Measurements from ENCODE around the gene LINC00237. TPM values are rescaled to one million over a fixed set of nuclear protein-coding genes. Genes with fewer than 3 reads are reported as not detected.

The LINC00237 gene
- total and polyA plus RNA-seq, 2 experiments from 2014 or later, result 0.31 to 2.0 TPM

DNA sequence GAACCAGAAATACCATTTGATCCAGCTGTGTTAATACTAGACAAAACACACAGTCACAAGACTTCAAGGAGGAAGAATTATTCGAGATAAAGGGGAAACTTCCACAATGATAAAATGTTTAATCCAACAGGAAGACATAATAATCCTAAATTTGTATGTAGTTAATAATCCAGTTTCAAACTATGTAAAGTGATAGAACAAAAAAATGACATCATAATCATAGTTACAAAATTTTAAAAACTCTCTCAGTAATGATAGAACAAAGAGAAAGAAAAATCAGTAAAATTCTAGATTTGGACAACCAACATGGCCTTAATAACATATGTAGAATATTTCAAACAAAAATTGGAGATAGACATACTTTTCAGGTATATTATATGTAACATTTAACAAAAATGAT is 38.9 kb downstream of the LINC00237 start:
- H3F3A ChIP-seq (replicated peaks; ENCODE audit: low read depth), result no peaks in the 10 kb centered on the region
- no peak overlapping the region for H3K4me2 ChIP-seq
- H3K4me3 ChIP-seq, result no peak overlapping the region
- Mint-ChIP-seq H3K4me3 (no peak overlapping the region), H3K9me3 (no peaks in the 10 kb centered on the region), H3K36me3 (ENCODE audit: low read depth) (no peaks in the 10 kb centered on the region), H3K4me1 (no peaks in the 10 kb centered on the region), H3K27ac (no peak overlapping the region), H3K27me3 (ENCODE audit: insufficient read depth, low read depth, poor library complexity) (no peaks in the 10 kb centered on the region)
- DNase-seq (ENCODE audit: low spot score) (no peak), ATAC-seq (no peak)
- H3K27me3 ChIP-seq (ENCODE audit: insufficient read depth), result no peaks in the 10 kb centered on the region
- no peaks in the 10 kb centered on the region for H4K20me1 ChIP-seq (replicated peaks; ENCODE audit: insufficient read depth)
- no peak overlapping the region for H3K27ac ChIP-seq (ENCODE audit: low read depth)
- TF ChIP-seq, protein P1, sequence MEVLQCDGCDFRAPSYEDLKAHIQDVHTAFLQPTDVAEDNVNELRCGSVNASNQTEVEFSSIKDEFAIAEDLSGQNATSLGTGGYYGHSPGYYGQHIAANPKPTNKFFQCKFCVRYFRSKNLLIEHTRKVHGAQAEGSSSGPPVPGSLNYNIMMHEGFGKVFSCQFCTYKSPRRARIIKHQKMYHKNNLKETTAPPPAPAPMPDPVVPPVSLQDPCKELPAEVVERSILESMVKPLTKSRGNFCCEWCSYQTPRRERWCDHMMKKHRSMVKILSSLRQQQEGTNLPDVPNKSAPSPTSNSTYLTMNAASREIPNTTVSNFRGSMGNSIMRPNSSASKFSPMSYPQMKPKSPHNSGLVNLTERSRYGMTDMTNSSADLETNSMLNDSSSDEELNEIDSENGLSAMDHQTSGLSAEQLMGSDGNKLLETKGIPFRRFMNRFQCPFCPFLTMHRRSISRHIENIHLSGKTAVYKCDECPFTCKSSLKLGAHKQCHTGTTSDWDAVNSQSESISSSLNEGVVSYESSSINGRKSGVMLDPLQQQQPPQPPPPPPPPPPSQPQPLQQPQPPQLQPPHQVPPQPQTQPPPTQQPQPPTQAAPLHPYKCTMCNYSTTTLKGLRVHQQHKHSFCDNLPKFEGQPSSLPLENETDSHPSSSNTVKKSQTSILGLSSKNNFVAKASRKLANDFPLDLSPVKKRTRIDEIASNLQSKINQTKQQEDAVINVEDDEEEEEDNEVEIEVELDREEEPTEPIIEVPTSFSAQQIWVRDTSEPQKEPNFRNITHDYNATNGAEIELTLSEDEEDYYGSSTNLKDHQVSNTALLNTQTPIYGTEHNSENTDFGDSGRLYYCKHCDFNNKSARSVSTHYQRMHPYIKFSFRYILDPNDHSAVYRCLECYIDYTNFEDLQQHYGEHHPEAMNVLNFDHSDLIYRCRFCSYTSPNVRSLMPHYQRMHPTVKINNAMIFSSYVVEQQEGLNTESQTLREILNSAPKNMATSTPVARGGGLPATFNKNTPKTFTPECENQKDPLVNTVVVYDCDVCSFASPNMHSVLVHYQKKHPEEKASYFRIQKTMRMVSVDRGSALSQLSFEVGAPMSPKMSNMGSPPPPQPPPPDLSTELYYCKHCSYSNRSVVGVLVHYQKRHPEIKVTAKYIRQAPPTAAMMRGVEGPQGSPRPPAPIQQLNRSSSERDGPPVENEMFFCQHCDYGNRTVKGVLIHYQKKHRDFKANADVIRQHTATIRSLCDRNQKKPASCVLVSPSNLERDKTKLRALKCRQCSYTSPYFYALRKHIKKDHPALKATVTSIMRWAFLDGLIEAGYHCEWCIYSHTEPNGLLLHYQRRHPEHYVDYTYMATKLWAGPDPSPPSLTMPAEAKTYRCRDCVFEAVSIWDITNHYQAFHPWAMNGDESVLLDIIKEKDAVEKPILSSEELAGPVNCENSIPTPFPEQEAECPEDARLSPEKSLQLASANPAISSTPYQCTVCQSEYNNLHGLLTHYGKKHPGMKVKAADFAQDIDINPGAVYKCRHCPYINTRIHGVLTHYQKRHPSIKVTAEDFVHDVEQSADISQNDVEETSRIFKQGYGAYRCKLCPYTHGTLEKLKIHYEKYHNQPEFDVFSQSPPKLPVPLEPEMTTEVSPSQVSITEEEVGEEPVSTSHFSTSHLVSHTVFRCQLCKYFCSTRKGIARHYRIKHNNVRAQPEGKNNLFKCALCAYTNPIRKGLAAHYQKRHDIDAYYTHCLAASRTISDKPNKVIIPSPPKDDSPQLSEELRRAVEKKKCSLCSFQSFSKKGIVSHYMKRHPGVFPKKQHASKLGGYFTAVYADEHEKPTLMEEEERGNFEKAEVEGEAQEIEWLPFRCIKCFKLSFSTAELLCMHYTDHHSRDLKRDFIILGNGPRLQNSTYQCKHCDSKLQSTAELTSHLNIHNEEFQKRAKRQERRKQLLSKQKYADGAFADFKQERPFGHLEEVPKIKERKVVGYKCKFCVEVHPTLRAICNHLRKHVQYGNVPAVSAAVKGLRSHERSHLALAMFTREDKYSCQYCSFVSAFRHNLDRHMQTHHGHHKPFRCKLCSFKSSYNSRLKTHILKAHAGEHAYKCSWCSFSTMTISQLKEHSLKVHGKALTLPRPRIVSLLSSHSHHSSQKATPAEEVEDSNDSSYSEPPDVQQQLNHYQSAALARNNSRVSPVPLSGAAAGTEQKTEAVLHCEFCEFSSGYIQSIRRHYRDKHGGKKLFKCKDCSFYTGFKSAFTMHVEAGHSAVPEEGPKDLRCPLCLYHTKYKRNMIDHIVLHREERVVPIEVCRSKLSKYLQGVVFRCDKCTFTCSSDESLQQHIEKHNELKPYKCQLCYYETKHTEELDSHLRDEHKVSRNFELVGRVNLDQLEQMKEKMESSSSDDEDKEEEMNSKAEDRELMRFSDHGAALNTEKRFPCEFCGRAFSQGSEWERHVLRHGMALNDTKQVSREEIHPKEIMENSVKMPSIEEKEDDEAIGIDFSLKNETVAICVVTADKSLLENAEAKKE (CRISPR knock-in tag; IDR thresholded peaks at IDR 0.05), result no peak
- no peak for TF ChIP-seq ZNF331 (CRISPR knock-in tag; IDR thresholded peaks at IDR 0.05; ENCODE audit: low read depth)
- TF ChIP-seq NANOG (IDR thresholded peaks at IDR 0.05; ENCODE audit: borderline replicate concordance), result no peak
- no peak for TF ChIP-seq ZNF114 (CRISPR knock-in tag; IDR thresholded peaks at IDR 0.05)
- TF ChIP-seq, protein P2, sequence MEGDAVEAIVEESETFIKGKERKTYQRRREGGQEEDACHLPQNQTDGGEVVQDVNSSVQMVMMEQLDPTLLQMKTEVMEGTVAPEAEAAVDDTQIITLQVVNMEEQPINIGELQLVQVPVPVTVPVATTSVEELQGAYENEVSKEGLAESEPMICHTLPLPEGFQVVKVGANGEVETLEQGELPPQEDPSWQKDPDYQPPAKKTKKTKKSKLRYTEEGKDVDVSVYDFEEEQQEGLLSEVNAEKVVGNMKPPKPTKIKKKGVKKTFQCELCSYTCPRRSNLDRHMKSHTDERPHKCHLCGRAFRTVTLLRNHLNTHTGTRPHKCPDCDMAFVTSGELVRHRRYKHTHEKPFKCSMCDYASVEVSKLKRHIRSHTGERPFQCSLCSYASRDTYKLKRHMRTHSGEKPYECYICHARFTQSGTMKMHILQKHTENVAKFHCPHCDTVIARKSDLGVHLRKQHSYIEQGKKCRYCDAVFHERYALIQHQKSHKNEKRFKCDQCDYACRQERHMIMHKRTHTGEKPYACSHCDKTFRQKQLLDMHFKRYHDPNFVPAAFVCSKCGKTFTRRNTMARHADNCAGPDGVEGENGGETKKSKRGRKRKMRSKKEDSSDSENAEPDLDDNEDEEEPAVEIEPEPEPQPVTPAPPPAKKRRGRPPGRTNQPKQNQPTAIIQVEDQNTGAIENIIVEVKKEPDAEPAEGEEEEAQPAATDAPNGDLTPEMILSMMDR (conservative IDR thresholded peaks at IDR 0.05; ENCODE audit: low read depth in 2 of 2), result no peak
- no peak for TF ChIP-seq JUNB (IDR thresholded peaks at IDR 0.05; ENCODE audit: unreplicated experiment)
- TF ChIP-seq CREB1 (CRISPR knock-in tag; IDR thresholded peaks at IDR 0.05; ENCODE audit: low read depth), result no peak
- no peak for TF ChIP-seq EZH2phosphoT487 (IDR thresholded peaks at IDR 0.05; ENCODE audit: unreplicated experiment)
- TF ChIP-seq STAT1 (IDR thresholded peaks at IDR 0.05; ENCODE audit: unreplicated experiment), result no peak
- no peak for TF ChIP-seq POLR2AphosphoS5 (IDR thresholded peaks at IDR 0.05; ENCODE audit: low read depth)
- TF ChIP-seq, protein P3, sequence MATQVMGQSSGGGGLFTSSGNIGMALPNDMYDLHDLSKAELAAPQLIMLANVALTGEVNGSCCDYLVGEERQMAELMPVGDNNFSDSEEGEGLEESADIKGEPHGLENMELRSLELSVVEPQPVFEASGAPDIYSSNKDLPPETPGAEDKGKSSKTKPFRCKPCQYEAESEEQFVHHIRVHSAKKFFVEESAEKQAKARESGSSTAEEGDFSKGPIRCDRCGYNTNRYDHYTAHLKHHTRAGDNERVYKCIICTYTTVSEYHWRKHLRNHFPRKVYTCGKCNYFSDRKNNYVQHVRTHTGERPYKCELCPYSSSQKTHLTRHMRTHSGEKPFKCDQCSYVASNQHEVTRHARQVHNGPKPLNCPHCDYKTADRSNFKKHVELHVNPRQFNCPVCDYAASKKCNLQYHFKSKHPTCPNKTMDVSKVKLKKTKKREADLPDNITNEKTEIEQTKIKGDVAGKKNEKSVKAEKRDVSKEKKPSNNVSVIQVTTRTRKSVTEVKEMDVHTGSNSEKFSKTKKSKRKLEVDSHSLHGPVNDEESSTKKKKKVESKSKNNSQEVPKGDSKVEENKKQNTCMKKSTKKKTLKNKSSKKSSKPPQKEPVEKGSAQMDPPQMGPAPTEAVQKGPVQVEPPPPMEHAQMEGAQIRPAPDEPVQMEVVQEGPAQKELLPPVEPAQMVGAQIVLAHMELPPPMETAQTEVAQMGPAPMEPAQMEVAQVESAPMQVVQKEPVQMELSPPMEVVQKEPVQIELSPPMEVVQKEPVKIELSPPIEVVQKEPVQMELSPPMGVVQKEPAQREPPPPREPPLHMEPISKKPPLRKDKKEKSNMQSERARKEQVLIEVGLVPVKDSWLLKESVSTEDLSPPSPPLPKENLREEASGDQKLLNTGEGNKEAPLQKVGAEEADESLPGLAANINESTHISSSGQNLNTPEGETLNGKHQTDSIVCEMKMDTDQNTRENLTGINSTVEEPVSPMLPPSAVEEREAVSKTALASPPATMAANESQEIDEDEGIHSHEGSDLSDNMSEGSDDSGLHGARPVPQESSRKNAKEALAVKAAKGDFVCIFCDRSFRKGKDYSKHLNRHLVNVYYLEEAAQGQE (IDR thresholded peaks at IDR 0.05; ENCODE audit: unreplicated experiment), result no peak
- no peak for TF ChIP-seq EZH2 (IDR thresholded peaks at IDR 0.05; ENCODE audit: low read depth, unreplicated experiment)
- TF ChIP-seq, protein P4, sequence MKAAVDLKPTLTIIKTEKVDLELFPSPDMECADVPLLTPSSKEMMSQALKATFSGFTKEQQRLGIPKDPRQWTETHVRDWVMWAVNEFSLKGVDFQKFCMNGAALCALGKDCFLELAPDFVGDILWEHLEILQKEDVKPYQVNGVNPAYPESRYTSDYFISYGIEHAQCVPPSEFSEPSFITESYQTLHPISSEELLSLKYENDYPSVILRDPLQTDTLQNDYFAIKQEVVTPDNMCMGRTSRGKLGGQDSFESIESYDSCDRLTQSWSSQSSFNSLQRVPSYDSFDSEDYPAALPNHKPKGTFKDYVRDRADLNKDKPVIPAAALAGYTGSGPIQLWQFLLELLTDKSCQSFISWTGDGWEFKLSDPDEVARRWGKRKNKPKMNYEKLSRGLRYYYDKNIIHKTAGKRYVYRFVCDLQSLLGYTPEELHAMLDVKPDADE (IDR thresholded peaks at IDR 0.05), result no peak
- H3K79me2 ChIP-seq (replicated peaks; ENCODE audit: insufficient read depth), result no peaks in the 10 kb centered on the region
- H3K9me2 ChIP-seq (ENCODE audit: insufficient read depth), result no peaks in the 10 kb centered on the region
- H3K4me1 ChIP-seq (ENCODE audit: insufficient read depth), result no peaks in the 10 kb centered on the region
- H3K36me3 ChIP-seq (ENCODE audit: insufficient read depth), result no peaks in the 10 kb centered on the region
- H2AFZ ChIP-seq, result no peak overlapping the region

All from GM23338 (cell line).